NCI-H446 treated with DMSO at 0.1 percent for 48 hours (cell line): ENCODE results near the gene SMIM45.

Experiments
- DNase-seq: peaks from one replicate; lab custom pipeline; 2025; lab: John Stamatoyannopoulos, UW

SMIM45 gene

GRCh38 chr22:41915786-41916493, 36.0 kb upstream of the SMIM45 start:
- DNase-seq, result no peak

GRCh38 chr22:41916745-41917358, 35.1 kb upstream of the SMIM45 start:
- DNase-seq, result no peak

DNA sequence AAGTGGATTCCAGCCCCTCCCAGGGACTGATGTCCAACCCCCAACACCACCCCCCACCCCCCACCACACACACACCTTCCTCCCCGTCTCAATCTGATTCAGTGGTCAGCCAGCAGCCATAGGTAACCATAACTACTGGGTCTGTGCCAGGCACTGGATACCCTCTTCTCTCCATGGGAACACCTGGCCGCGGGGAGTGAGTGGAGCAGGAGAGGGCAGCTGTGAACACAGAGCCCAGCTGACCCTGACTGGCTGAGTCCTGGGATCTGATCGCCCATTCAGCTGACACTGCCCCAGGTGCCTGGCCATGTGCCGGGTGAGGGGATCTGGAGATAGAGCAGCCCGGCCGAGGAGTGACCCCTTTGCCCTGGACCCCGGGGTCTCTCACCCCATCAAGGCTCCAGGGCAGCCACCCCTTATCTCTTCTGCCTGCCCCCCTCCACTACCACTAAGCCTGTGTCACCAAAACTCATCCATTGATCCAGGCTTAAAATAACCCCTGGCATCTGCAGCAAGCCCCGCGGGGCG, 34.5 kb upstream of the SMIM45 start:
- no peak for DNase-seq

- DNase-seq, result no peak
Measured at GRCh38 chr22:41917903-41918791, 33.8 kb upstream of the SMIM45 start.

DNA sequence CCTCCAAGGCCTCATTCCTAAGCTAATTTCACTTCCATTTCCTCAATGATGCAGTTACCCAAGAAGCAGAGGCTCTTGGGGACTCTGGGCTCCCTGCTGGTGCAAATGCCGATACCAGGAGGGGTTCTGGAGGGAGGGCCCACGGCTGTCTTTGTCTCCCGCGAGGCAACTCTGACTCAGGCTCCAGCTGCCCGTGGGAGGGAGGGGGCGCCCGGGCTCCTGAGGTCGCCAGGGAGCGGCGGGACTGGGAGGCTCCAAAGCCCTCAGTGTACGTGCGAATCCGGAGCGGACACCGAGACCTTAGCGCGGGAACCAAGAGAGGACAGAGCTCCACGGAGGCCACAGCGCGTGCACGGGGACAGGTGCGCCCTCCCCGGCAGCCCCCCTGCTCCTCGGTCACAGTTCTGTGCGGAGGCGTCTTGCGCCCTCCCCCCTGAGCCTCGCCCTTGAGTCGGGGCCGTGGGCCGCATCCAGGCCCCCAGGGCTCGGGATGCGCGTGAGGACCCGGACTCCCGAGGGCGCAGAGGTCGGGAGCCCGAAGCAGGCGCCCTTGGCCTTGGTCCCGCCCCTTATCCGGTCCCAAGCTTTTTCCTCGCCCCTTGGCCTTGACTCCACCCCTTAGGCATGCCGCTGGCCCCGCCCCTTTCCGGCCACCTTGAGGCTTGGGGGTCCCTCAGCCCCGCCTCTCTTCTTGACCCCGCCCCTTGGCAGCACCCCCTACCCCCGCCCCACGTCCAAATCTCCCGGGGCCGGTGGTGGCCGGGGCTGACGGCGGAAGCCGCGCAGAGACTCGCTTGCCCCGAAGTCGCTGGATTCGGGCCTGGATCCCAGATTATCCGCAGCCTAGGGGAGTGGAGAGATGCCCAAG, 32.4 kb upstream of the SMIM45 start:
- DNase-seq, result no peak

GRCh38 chr22:41920271-41920976, 31.5 kb upstream of the SMIM45 start:
- DNase-seq, result no peak

DNA sequence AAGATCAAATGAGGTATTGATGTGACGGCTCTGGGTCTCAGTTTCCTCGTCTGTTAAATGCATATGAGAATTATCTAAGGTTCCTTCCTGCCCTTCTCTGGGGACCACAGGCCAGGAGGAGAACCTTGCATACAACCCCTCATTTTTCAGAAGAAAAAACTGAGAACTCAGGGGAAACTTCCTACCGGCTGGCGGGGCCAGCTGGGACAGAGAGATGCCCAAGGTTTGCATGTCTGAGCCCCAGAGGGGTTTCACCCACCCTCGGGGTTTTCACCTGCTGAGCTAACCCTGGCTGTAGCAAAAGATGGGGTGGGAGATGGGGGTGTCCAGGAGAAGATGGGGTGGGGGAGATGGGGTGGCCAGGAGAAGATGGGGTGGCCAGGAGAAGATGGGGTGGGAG, 29.6 kb upstream of the SMIM45 start:
- no peak for DNase-seq

DNA sequence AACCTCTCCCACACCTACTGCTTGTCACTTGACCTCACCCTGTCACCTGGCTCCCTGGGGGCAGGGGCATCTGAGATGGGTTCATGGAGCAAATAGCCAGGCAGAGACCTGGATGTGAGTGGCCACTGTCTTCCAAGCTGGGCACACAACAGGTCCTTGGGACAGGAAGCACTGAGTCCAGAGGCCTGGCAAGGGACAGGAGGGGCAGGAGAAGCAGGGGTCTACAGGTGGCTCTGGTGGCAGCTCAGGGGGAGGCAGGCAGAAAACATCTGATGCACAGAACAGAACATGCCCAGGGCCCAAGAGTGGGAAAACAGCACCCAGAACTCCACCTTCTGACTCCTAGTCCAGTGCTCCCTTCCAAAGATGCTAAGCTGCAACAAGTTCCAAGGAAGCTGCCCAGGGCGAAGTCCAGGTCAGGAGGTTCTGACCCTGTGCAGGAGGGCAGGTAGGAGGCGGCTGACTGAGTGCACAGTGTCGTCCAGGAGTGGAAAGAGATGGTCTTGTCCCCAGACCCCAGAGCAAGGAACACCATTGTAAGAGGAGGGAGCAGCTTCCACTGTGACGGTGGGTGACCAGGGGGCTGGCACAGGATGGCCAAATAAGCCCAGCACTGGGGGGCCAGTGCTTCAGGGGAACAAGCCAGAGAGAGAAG, 28.9 kb upstream of the SMIM45 start:
- no peak for DNase-seq

GRCh38 chr22:41923595-41924276, 28.2 kb upstream of the SMIM45 start:
- no peak for DNase-seq

GRCh38 chr22:41925783-41926460, 26.0 kb upstream of the SMIM45 start:
- no peak for DNase-seq

GRCh38 chr22:41927813-41928212, 24.1 kb upstream of the SMIM45 start:
- no peak for DNase-seq

- DNase-seq, result no peak
Measured at GRCh38 chr22:41928593-41929417, 23.1 kb upstream of the SMIM45 start.

GRCh38 chr22:41929418-41929810, 22.5 kb upstream of the SMIM45 start:
- no peak for DNase-seq

DNA sequence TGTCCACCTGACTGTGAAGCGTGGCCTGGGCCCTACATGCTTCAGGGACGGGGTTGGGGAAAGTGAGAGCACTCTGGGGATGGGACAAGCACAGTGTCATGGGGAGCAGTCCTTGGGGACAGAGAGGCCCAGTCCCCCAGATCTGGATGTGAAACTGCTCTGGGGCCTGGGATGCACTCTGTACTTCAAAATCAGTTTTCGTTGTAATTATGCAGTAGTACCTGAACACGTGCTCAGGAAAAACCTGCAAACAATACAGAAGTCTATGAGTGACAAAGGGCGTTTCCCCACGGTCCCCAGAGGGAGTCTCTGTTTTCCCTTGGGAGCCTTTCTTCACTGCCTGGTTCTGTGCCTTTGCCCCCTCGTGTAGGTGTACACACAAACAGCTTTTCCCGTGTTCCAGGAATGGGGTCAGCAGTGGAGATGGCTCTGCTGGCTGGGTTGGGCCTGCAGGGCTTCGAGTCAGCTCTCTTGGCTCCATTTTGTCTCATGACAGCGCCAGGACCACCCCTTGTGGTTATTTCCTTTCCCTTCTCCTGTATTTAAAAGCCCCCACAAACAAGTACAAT, 20.2 kb upstream of the SMIM45 start:
- no peak for DNase-seq

DNA sequence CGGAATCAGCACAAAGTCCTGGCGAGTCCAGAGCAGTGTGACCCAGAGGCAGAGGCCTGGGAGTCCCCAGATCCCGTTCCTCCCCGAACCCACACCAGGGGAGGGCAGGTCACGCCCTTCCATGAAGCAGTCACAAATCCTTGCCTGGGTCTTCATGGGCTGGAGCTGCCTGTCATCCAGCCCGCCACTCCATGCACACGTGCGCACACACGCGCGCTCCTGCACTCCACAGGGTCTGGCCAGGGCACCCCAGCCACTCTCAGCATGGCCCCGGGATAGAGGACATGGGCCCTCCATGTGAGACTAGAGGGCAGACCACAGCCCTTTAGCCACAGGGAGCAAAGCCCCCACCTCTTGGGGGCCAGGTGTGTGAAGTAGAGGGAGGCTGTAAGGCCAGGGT, 19.6 kb upstream of the SMIM45 start:
- no peak for DNase-seq

DNA sequence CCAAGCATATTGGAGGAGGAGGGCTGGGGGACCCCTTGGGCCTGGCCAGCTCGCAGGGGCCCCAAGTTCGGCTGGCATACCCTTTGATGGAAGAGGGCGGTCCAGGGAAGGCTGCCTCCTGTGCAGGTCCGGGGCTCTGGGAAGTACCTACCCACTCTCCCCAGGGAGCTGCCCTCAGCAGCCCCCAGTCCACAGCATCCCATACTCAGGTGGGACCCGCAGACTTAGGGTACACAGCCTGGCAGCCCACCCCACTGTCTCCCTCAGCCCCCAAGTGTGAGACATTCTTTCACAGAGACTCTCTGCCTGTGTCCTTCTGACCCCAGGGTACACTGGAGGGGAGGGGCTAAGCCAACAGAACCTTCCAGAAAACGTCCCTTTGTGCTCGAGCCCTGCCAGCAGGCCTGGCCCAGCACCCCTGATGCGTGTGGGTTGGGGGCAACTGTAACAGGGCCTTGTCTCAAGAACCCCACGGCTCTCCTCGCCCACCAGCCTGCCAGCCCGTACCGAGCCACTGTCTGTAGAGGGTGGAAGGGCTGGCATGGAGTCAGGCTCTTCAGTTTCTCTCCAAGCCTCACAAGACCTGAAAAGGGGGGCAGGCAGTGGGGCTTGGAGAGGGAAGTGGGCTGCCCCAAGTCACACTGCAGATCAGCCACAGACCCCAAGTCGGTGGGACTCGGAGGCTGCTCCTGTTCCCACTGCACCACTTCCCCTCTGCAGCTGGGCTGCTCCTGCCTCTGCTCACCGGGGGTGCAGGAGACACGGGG, 18.4 kb upstream of the SMIM45 start:
- no peak for DNase-seq

DNA sequence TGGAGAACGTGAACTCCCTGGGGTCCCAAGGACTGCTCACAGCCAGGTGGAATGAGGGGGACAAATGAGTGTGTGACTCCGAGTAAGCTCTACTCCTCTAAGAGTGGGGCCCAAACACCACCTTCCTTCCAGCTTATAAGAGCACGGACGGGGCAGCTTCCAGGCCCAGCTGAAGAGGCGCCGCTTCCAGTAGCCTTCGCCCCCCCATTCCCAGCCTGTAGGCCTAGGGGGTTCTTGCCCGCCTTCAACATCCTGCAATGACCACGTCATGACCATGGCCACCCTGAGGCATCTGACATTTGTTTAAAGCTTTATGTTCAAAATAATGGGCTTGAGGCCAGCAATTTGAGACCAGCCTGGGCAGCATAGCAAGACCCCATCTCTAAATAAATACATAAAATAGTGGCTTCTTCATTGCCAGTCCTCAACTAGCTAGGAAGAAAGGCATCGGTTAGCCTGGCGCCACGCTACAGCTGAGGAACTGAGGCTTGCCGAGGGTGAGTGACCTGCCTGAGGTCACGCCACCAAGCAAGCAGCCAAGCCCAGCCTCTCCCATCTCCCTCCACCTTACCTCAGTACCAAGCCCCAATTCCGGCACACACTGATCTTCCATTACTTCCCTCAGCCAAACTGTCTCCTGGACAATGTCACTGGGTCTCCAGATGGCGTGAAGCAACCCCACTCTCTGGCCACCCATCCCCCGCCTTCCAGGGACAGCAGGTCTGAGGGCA, 17.5 kb upstream of the SMIM45 start:
- DNase-seq, result no peak
